Activated effector memory CD4-positive, alpha-beta T cell treated with Interleukin-2 at 50 U/mL for 16 hours (primary cell): ENCODE results near the gene MMP17.
A peak's percentile ranks its signal among the peaks of the same experiment; 100 is the strongest.
"Not testable (repeated sequence)": the region's sequence is repeated elsewhere in the genome, so short reads cannot be mapped to it uniquely, and the experiment has no call there.

Source experiments
- DNase-seq: peaks from one replicate; pipeline ENCODE4 v3.0.0-alpha.2; 2020

Gene MMP17

DNA sequence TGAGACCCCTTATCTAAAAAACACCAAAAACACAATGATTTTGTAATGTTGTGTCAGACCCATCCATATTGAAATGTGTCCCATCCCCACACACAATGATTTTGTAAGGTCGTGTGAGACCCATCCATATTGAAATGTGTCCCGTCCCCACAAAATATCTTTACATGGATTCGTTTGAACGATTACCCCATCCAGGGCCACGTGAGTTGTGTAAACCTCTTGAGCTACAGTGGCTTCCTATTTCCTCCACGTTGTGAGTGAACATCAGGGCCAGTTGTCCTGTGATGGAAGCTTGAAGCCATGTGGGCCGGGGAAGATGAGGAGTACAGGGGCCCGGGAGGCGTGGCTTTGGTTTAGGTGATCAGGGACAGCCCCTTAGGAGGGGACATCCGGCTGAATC, 39.3 kb downstream of the MMP17 start:
- DNase-seq = no peak

DNA sequence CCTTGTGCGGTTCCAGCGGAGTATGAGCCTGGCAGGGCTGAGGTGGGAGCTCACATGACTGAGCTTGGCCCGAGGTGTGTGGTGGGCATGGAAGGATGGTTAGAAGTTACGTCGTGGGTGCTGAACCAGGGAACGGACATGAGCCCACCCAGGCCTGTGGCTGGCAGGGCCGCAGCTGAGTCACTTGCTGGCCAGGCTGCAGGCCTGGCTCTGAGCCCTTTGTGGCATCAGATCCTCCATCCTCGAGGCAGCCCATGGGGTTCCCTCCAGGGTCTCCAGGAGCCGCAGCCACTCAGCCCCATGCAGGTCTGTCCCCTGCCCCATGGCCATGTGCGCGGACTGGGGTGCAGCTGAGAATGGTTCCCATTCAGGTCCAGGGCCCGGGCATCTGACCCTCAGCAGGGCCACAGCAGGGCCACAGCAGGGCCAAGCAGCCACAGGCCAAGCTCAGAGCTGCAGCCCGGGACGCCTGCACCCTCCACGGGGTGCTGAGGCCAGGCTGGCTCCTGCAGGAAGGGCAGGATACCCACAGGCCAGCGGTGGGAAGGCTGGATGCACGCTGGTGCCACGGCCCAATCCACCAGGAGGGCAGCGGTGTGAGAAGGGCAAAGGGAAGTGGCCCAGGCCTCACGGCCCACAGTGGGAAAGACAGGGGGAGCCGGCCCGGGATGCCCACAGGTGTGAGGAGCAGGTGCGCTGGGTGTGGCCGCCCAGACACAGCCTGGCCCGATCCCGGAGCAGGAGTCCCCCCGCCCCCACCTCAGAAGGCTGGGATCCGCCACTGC, 39.9 kb downstream of the MMP17 start:
- DNase-seq = no peak

- no peak for DNase-seq
Observed at GRCh38 chr12:131869871-131870418, 41.8 kb downstream of the MMP17 start.

DNA sequence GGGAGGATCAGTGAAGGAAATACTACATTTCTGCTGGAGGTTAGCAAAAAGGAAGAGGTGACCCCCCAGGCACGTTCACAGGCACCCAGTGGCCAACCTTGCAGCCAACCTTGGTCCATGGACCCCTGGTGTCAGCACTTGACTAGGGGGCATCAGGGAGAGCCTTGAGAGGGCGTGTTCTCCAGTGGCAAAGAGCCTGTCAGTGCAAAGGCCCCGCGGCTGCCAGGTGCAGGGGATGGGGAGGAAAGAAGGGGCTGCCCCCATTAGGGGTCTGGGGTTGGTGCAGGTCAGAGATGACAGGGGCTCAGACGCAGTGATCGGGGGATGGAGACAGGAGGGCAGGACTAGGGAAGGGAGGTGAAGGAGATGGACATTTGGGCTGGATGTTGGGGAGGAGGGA, 43.5 kb downstream of the MMP17 start:
- DNase-seq = no peak

- DNase-seq = no peak
Observed at GRCh38 chr12:131872154-131873051, 44.2 kb downstream of the MMP17 start.

GRCh38 chr12:131873293-131873692, 45.1 kb downstream of the MMP17 start:
- no peak for DNase-seq

GRCh38 chr12:131874972-131875371, 46.8 kb downstream of the MMP17 start:
- DNase-seq = not testable (repeated sequence)

DNA sequence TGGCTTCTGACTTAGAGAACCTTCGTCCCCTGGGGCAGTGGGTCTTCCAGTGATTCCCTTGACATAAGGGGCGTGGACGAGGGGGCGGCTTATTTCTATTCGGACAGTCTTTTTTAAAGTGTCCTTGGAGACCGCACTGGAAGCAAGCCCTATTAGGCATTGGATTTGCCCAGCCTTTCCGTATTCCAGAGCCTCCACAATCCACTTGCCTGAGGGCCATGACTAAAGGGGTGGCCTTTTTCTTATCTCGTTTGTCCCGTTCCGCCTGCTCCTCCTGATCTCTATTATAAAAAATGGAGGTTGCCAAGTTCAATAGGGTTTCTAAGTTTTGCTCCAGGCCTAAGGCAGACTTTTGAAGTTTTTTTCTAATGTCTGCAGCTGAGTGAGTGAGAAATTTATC, 49.0 kb downstream of the MMP17 start:
- DNase-seq = not testable (repeated sequence)

DNA sequence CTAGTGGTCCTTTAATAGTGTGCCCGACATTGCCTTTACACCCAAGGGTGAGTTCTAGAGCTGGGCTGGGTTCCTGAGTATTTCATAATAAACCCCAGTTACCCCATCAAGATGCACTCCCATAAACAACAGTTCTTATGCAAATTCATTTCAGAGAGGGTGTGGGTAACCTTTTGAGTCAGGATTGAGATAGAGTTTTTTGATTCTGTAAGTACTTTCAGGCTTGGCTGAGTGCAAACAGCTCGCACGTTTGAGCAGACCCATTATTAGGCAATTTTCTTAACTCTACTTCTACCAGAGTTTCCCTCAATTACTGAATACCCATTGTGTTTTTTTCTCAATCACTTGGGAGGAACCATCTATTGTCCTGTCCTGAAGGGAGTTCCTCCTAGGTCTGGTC, 50.2 kb downstream of the MMP17 start:
- DNase-seq = not testable (repeated sequence)

GRCh38 chr12:131882804-131883520, 54.8 kb downstream of the MMP17 start:
- no peak for DNase-seq

DNA sequence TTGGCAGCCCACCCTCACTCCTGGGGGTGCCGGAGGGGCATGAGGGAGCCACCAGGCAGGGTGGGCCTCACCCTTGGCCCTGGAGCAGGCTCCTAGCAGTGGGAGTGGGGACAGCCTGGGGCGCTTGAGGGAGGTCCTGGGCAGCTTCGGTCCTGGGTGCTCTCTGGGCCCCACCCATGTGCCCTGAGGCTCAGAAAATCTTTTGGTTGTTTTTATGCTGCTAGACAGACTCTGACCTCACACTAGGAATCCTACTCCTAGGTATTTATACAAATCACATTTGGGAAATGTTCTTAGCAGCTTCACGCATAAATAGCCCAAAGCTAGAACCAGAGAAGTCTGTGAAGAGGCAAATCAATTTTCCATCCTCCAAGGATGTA, 55.3 kb downstream of the MMP17 start:
- DNase-seq = no peak

GRCh38 chr12:131885076-131885475, 56.9 kb downstream of the MMP17 start:
- not testable (repeated sequence) for DNase-seq

GRCh38 chr12:131885543-131886057, 57.4 kb downstream of the MMP17 start:
- DNase-seq = no peak

DNA sequence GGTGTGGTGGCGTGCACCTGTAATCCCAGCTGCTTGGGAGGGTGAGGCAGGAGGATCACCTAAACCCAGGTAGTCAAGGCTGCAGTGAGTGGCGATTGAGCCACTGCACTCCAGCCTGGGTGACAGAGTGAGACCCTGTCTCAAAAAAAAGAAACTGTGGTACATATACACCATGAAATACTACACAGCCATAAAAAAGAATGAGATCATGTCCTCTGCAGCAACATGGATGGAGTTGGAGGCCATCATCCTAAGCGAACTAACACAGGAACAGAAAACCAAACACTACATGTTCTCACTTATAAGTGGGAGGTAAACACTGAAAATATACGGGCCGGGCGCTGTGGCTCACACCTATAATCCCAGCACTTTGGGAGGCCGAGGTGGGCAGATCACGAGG, 63.5 kb downstream of the MMP17 start:
- DNase-seq = not testable (repeated sequence)

DNA sequence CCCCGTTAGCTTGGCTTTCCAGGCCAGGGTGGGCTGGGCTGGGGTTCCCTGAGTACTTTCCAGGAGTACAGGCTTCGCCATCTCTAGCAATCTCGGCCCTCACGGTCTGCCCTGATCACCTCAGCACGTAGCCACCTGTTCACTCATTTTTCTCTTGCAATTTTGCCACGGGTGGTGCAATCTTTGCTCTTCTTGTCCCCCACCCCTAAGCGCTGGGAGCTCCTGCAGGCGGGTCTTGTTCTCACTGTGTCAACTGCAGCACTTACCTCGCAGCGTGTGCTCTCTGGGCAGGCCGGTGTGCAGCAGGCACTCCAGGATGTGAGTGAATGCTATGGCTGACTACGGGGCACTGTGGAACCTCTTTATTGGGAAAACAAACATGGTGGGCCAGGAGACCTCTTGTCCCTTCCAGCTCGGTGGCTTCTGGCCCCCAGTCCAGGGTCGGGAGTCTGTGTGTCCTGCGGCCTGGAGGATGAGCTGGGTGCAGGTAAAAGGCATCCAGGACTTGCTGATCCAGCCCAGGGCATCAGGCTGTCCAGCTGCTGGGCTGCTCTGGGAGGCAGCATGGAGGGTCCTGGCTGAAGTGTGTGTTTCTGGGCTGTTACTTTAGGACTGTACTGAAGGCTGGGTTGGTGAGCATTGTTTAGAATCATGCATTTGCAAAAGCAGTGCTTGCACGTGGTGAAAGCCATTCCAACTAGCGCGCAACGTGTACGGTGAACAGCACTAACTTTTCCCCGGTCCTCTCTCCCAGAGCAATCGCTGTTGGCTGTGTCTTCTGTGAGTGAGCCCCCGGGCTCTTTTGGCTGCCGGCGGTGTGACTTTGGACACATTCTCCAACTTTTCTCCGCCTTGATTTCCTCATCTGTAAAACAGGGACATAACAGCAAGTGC, 64.8 kb downstream of the MMP17 start:
- DNase-seq = no peak

DNA sequence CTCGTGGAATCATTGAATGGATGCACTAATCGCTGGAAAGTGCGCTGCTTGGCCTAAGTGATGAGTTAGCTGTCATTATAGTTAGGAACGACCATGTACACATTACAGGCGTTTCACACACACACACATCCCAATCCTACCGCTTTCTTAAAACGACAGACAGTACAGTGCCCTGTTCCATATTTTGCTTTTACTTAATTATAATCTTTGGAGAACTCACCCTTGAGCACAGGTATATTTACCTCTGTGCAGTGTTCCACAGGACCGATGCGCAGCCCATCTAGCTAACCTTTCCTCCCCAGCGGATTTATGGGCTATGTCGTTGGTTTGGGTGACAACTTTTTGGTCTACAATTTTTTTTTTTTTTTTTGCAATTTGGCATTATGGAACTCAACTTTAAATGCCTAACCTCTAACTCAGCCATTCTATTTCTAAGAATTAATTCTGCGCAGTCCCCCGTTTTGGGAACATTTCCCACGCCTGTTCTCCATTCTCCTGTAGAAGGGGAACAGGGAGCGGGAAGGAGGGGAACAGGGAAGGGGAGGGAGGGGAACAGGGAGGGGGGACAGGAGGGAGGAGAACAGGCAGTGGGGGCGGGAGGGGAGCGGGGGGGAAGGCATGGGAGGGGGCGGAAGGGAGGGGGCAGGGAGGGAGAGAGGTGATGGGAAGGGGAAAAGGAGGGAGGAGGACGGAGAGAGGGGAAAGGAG, 65.6 kb downstream of the MMP17 start:
- DNase-seq = no peak

- DNase-seq = peak; percentile 90
Observed at GRCh38 chr12:131894313-131894860, 66.2 kb downstream of the MMP17 start, which contains the start of gene ULK1. ULK1 (plus strand) TSS chr12:131894622; CDS start chr12:131895002, 380 bp downstream.

DNA sequence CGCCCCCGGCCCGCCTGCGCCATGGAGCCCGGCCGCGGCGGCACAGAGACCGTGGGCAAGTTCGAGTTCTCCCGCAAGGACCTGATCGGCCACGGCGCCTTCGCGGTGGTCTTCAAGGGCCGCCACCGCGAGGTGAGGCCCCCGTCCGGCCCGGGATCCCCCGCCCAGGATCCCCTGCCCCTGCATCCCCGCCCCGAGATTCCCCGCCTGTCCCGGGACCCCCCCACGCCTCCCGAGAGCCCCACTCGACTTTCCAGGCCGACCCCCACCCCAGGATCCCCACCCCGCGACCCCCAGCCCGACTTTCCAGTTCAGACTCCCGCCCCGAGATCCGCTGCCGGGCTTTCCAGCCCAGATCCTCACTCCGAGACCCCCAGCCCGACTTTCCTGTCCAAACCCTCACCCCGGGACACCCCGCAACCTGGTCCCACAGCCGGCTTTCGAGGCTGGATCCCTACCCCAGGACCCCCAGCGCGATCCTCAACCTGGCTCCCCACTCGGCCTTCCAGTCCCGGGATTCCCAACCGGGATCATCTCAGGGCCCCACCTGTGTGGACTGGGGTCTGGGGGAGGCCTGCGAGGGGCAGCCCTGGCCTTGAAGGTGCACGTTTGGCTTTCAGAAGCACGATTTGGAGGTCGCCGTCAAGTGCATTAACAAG, 66.9 kb downstream of the MMP17 start:
- DNase-seq = no peak

GRCh38 chr12:131895640-131896079, 67.5 kb downstream of the MMP17 start:
- DNase-seq = no peak
